GM12892 (cell line): Measurements from ENCODE around the gene FDX2.

Source experiments
- POLR2A ChIP-seq: IDR thresholded peaks from 2 replicates; pipeline ENCODE4 v1.6.1; 2011; ENCODE audit warnings: low read depth, low read length, control low read depth
- TAF1 ChIP-seq: IDR thresholded peaks from 2 replicates; pipeline ENCODE4 v1.6.1; 2011; ENCODE audit warnings: low read depth, mild to moderate bottlenecking, control low read depth, low read length, borderline replicate concordance

DNA sequence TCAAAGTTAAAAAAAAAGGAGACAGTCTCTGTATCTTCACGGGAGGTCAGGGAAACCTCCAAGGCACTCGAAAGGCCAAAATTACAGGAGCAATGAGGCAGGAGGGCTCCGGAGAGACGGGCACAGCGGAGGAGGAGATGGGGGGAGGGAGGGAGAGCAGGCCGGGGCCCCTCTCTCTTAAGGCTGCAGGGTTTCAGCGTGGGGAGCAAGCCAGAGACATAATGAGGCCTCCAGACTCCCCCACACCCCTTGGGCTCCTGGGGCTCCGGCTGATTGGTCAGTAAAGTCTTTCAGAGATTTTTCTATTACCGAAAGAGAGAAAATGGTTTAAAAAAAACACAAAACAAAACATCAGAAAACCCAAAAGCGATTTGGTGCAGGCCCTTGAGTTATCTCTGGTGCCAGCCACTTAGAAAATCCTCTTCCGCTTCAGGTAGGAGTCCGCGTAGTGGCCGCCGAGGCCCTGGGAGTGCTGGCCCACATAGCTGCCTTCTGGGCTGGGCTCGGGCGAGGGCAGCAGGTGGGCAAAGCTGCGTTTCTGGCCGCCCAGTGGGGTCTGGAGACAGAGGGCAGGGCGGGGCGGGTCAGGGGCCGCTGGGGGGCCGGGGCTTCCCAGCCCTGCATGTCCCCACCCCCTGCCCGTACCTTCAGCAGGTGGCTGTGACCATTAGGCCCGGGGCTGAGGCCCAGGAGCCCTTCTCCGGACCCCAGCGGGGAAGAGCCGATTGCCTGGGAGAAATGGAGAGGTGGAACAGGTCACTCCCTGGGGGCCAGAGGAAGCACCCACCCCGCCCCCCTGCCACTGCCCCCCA lies 1.4 kb upstream of the FDX2 start:
- TF ChIP-seq TAF1 (no peak), POLR2A (no peak)
